Amniotic epithelial cell (primary cell): ENCODE results near the gene EML6.
"Not testable (repeated sequence)": the region's sequence is repeated elsewhere in the genome, so short reads cannot be mapped to it uniquely, and the experiment has no call there.

ENCODE experiments used
- DNase-seq: peaks from one replicate; pipeline ENCODE4 v3.0.0-alpha.2; 2010; ENCODE audit warnings: low read depth

Gene EML6

GRCh38 chr2:54803783-54804751 is 80.6 kb downstream of the EML6 start:
- DNase-seq: peak; percentile 43

- no peak for DNase-seq
These were observed 81.8 kb downstream of the EML6 start for GRCh38 chr2:54805255-54805654.

DNA sequence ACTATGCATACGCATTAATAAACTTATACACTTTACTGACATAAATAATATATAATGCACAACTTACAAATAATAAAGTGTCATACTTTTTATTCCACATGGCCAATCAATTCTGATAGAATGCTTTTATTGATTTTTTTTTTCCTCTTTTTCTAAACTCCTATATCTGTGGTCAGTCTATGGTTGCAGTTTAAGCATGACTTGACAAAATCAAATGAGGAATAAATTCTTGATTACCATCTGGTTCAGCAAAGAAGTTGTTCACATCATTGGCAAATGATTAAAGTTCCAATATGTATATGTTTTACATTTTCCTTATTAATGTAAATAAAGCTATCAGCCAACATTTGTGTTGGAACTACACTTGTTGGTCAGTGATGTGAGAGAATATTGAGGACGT is 83.5 kb downstream of the EML6 start:
- no peak for DNase-seq

DNA sequence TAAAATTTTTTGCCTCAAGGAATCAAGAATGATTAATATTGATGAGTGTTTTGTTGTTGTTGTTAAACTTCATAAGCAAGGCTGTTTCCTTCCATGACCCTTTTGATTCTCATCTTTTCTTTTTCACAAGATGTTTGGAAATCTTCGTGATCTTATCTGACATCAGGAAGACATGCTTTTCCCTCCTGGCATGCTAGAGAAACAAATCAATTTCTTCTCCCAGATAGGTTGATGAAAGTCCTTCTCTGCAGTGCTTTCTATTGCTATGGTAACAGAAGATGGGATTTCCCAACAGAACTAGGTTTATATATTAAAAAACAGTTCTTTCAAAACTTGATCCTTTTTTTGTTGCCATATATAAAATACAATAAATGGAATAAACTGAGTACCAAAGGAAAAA is 85.2 kb downstream of the EML6 start:
- peak; percentile 54 for DNase-seq

DNA sequence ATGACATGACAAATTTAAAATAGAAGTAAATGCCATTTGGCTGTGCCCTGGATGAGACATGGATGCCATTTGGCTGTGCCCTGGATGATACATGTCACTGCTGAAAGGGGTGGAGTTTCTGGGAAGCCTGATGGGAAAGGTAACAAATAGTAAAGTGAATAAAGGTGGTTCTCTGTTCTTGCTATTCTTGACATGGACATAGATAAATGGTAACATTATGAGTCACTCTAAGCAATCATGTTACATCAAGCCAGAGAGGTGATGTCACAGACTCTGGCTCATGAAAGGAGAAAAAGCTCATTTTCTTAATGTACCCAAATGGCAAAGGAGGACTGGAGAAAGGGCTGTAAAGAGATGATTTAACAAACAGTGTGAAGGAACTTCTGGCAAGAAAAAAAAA is 86.4 kb downstream of the EML6 start:
- DNase-seq: peak; percentile 73

GRCh38 chr2:54810246-54810645 is 86.8 kb downstream of the EML6 start:
- DNase-seq: peak; percentile 13

DNA sequence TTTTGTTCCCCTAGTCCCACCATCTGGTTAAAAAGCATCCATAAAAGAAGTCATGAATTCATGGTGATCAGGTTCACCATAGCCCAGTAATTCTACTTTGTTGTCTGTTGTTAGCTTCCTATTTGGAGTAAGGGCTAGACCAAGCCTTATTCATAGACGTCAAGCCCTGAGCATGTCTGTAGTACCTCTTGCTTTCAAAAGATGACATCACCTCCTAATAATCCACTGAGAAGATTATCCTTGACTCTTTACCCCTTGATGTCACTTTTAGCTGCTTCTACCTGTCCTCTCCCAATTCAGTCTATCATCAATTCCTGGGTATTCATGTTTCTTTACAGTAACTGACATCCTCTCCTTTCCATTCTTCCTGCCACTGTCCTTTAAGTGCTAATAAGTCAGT is 90.1 kb downstream of the EML6 start:
- DNase-seq: no peak

DNA sequence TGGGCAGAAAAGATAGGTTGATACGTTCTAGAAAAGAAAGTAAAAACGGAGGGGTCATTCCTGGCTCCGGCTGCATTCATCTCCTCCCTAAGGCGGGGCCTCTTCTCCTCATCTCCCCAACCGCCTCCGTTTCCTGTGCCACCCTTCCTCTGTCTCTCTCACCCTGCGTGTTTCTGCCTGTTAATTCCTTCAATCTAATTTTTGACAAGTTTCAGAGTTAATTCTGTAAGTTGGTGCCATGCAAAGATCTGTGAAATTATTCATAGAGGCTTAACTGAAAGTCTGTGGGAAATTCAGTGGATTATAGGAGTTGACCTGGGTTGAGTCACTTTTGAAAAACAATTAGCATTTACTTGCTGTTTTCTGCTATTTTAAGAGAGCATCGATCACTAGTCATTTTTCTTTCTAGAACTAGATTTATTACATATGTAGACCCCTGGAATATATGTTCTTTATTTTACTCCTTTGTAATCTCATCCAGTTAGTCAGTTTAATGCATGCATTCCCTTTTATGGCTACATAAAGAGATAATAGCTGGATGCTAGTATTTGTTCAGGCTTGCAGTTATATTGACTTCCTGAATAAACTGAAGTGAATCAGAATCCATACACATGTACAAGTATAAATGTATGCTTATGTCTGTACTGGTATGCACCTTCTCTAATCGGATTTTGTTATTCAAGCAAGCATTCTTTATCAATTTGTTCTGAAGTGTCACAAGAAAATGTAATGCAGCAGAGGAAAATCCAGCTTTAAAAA is 91.1 kb downstream of the EML6 start:
- DNase-seq: peak; percentile 1

DNA sequence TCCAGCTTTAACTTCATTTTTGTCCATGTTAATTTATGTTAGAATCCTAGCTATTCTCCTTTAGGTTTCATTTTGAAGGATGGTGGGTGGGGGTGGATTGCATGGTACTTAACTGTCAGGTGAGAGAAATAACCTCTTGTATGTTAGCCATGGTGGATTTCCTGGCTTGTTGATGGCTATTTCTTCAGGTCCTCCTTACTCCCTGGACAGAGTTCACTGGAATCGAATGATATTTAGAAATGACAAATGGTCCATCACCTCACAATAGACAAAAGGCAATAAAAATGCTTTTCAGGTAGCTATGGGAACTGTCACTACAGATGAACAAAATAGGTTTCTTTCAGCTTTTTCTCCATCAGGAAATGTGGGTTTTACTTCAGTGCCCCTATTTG is 91.7 kb downstream of the EML6 start:
- DNase-seq: no peak

DNA sequence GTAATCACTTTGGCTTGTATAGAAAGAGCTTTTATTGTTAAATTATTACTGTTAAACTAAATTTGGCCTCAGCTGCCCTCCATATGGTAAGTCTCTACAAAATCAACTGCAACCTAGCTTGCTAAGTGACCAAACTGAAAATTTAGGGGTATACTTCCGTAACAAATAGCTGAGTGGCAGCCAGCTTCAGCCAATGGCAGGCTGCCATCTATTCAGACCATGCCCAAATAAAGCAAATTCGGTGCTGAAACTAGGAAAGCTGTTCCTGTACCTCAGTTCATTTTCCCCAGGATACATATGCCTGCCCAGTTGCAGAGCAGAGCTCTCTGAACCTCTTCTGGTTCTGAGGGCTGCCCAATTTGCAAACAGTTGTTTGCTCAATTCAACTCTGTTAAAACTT is 94.8 kb downstream of the EML6 start:
- DNase-seq: no peak

DNA sequence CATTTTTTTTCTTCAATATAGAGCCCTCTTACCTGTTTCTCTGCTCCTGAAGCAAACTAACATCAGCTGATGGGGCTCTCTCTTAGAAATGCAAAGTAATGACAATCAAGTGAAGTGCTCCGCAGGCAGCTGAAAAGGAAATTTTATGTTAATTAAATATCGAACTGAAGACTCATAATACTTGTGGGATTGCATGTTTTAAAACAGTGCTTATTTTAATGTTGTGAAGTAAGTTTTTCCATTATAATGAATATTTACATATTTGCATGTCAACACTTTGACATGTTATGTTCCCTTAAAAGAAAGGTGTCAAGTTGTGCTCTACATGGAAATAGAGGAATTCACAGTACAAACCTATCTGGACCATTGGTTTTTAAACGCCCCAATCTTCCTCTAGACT is 97.1 kb downstream of the EML6 start:
- DNase-seq: no peak

GRCh38 chr2:54824567-54824966 is 101.1 kb downstream of the EML6 start:
- no peak for DNase-seq

DNA sequence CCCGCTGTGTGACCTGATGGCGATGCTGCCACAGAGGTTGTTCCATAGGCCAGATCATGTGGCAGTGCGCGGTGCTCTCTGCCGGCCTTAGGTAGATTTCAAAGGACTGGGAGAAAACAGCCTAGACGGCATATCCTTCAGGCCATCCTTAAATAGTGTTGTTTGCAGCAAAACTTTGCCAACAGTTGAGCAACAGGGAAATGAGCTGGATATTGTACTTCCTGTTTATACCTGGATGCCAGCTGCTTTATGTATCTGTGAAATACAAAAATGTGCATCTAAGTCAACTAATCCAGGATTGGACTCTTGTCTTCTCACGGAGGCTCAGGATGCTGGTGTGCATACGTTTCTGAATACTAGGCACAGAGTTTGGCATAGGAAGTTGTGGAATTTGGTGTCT is 107.1 kb downstream of the EML6 start:
- DNase-seq: no peak

DNA sequence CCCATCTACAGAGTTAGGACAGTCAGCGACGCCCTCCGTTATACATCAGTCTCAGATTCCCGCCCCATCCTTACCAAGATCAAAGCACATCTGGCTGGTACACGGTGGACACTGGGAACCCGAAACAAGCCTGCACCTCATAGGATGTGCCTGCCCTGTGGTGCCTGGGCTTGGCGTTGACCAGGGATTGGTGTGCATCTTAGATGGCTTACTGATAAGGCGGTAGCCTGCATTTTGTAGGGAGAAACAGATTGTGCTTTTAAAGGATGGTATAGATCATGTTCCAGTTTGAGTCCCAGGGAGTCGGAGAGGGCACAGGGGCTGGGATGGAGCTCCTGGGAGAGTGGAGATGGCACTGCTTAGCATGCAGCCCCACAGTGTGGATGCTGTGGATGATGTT is 108.0 kb downstream of the EML6 start:
- no peak for DNase-seq

DNA sequence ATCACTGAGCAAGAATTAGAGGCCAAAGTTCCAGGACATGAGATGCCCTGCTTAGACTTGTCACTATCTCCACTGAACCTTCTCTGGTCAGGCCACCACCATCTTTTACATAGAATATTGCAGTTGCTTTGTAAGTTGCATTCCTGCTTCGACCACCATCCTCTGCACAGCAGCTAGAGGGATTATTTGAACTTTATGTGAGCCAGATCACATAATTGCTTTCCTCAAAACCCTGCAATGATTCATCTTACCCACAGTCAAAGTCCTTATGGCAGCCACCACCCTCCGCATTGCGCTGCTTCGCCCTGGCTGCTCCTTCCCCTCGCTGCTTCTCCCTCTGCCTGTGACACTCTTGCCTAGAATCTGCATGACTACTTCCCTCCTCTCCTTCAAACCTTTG is 111.3 kb downstream of the EML6 start:
- peak; percentile 46 for DNase-seq

- no peak for DNase-seq
These were observed 113.0 kb downstream of the EML6 start for GRCh38 chr2:54836477-54836876.

DNA sequence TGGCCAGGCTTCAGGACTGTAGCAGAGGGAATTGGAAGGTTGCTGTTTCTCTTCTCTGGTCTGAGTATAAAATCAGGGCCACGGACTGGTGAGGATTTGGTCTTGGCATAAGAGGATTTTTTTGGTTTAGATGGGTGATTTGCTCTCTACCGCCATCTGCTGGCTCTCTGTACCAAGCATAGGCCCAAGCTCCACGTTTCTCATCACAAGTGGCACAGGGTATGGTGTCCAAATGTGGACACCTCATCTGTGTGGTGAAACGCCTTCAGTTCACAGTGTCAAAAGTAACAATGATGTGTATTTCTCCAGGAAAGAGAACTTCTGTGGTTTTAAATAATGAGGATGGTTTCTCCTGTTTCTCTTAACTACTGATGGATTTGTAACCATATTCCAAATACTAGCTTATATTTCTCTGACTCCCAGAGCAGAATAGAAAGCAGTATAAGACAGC is 115.1 kb downstream of the EML6 start:
- peak; percentile 60 for DNase-seq

DNA sequence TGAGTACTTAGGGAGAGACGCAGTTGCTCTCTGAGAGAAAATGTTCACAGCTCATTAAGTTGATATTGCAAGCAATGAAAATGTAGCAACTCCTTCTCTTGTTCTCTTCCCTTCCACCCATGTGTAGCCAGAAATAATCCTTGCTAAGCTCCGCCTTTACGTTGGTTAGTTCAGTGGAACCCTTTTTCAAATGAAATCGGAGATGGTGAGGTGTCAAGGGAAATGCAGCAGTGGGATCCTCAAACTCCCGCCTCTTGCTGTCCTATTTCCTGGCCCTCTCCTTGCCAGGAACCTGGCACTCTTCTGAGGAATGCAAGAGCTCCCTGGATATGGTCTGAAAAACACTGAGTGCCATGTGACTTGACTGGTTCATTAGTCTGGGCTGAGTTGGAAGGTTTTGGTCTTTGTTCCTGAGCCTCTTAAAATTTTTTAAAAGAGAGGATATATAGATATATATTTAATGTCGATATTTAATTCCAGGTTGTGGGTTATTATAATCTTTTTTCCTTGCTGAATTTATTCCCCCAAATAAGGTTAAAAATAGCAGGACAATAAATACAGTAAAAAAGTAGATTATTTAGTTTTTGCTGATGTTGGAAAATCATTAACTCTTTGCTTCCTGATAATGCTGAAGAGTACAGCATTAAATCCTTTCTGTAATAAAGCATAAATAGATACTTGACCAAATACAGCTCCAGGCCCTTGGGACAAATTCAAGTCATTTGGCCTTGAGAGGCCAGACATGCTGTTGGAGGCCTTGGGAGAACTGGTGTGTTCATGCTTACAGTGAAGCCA is 116.2 kb downstream of the EML6 start:
- no peak for DNase-seq

DNA sequence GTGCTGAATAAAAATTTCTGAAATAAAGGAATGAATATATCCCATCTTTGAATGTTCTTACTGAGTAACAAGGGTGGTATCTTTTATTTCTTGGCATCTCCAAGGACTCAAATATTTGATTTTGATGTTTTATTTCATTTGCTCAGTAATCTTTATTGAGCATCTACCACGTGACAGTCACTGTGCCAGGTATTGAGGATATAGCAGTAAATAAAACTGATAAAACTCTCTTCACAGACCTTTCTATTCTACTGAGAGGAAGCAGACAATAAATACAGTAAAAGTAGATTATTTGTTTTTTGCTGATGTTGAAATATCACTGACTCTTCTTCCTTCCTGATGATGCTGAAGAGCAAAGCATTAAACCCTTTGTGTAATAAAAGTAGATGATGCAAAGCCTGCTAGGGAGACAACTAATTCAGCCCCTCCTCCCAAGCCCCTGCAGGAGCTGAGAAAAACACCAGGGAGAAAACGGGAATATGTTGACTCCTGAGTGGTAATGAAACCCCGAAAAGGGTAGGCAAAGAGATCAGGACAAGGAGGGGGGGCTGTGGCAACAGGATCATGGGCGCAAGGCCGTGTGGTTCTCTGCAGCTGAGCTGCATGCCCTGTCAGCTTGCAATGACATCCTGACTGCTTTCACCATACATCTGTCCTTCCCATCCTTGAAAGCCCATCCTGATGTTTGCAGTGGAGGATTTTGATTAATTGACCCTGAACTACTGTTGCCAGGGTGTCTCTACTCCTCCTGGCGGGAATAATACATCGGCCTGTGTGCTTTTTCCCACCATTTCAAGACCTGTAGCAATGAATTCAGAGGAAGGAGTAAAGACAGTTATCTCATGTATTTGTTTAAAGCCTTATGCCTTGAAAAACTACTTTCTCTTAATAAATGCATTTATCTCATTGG is 117.4 kb downstream of the EML6 start:
- no peak for DNase-seq

- not testable (repeated sequence) for DNase-seq
These were observed 118.0 kb downstream of the EML6 start for GRCh38 chr2:54841500-54841899.

GRCh38 chr2:54845094-54845493 is 121.6 kb downstream of the EML6 start:
- DNase-seq: no peak
